AG09309 (cell line): ENCODE measurements around the gene NDNF.

Experiments used
- DNase-seq: peaks from one replicate; pipeline ENCODE4 v3.0.0-alpha.2; 2010; ENCODE audit warnings: low read depth
- H3K4me3 ChIP-seq: 2 replicates; pipeline ENCODE4 v1.5.1; 2011; ENCODE audit warnings: mild to moderate bottlenecking, low read depth, low read length, moderate library complexity; ENCODE audit not compliant: control insufficient read depth
- TF ChIP-seq, protein P1 (sequence below): IDR thresholded peaks from 2 replicates; pipeline ENCODE4 v1.5.1; 2011; ENCODE audit warnings: mild to moderate bottlenecking, low read depth, low read length, inconsistent platforms; ENCODE audit not compliant: insufficient read depth, control insufficient read depth; ENCODE audit errors: missing control alignments

NDNF gene

DNA sequence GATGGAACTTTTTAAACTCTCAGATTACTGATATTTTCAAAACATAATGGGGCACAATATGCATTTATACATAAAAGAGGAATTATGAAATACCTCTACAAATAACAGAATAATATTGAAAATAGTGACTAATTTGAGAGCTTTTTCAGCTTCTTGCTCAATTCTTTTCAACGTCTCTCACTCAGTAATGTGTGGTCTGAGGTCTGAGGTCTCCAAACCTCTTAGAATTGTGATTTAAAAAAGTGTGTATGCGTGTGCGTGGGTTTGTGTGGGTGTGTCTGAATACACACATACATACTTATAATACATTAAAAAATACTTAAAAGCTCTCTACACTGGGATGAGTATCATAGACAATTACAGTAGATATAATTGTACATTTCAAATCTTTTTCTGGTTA lies 7.9 kb downstream of the NDNF start:
- TF ChIP-seq, protein P1, sequence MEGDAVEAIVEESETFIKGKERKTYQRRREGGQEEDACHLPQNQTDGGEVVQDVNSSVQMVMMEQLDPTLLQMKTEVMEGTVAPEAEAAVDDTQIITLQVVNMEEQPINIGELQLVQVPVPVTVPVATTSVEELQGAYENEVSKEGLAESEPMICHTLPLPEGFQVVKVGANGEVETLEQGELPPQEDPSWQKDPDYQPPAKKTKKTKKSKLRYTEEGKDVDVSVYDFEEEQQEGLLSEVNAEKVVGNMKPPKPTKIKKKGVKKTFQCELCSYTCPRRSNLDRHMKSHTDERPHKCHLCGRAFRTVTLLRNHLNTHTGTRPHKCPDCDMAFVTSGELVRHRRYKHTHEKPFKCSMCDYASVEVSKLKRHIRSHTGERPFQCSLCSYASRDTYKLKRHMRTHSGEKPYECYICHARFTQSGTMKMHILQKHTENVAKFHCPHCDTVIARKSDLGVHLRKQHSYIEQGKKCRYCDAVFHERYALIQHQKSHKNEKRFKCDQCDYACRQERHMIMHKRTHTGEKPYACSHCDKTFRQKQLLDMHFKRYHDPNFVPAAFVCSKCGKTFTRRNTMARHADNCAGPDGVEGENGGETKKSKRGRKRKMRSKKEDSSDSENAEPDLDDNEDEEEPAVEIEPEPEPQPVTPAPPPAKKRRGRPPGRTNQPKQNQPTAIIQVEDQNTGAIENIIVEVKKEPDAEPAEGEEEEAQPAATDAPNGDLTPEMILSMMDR: no peak
- no peak for DNase-seq

DNA sequence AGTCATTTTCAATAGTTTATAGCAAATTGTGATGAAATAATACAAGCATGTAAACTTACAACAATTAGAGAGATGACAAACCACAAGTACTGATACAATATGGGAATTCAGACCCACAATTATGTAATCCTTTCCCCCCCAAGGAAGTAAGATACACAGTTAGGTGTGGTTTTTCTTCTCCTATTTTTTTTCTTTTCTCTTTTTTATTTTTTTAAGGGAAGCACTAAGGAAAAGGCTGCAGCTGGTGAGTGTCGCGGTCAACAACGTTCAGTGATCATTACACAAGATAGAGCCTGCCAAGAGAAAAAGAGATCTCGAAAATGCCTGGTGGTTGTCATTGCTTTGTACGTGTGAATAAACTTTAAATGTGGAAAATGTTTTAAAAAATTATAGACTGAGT lies 9.8 kb downstream of the NDNF start:
- TF ChIP-seq, protein P1: no peak
- DNase-seq: no peak
- H3K4me3 ChIP-seq: no peak overlapping the region

More for the DNA sequence above, 7.9 kb downstream of the NDNF start:
- H3K4me3 ChIP-seq: no peak overlapping the region

DNA sequence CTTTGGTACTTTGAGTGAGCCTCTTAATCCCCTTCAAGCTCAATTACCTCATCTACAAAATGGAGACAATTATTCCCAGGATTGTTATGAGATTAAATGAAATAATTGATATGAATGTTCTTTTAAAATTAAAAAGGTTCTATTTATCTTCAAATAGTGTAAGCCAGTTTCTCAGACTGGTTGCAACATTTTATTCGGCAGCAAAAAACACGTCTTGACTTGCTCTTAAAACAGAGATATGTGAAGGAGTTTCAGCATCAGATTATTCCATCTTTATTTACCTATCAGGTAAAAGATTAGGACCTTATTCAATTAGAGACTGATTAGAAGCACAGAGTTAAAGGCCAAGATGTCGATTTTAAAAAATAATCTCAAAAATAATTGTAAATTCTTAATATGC lies 10.5 kb downstream of the NDNF start:
- no peak for DNase-seq
- TF ChIP-seq, protein P1: no peak
- no peak overlapping the region for H3K4me3 ChIP-seq

DNA sequence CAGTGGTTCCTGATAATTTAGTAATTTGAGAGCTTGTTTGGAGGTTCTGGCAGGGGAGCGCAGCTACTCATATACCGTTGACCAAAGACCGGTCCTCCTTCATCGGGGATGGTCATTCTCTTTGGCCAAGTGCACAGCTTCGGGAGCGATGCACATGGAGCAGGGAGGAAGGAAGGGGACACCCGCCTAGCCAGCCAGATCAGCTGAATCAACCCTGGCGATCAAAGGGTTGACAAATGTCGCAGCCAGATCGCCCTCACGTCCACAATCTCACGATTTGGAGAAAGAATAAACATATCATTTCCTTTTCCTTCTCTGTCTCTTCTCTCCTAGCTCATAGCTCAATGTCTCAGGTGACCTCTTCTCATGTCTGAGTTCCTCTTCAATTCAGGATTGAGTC lies 11.1 kb downstream of the NDNF start:
- no peak overlapping the region for H3K4me3 ChIP-seq
- TF ChIP-seq, protein P1: no peak
- no peak for DNase-seq

DNA sequence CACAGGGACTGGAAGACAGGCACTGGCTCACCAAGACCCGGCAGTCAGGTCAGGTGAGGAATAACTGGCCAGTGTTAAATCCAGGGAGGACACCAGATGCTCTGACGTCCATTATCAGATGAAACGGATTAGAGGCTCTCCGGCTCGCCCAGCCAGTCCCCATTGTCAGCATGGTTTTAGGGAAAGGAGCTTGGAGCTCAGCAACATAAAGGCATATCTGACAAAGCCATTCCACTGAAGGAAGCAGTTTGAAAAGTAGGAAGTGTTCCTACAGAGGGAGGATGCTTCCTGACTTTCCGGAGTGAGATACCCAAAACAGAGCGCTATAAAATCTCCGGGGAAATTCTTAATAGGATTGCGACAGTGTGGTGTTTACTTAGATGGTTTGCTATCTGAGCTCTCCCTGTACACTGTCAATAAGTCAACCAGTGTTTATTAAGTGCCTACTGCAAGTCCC lies 14.8 kb downstream of the NDNF start:
- no peak for DNase-seq

DNA sequence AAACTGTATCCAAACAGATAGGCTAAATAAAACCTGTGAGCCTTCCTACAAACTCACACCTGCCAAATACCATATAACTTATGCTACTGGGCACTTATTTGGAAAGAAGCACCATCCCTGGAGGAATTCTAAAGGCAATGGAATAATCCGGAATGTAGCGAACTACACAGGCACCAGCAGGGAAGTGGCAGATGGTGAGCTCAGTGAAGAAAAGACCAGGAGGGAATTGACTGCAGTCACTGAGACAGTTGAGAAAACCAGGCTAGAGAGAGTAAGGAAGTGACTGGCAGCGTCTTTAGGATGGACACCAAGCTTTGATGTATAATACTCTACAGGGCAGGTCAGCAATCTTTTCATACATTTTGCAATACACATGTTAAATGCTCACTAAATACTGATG lies 16.3 kb downstream of the NDNF start:
- DNase-seq: no peak
- H3K4me3 ChIP-seq: no peak overlapping the region
- TF ChIP-seq, protein P1: no peak

More for the DNA sequence above, 14.8 kb downstream of the NDNF start:
- TF ChIP-seq, protein P1: no peak
- H3K4me3 ChIP-seq: no peak overlapping the region

DNA sequence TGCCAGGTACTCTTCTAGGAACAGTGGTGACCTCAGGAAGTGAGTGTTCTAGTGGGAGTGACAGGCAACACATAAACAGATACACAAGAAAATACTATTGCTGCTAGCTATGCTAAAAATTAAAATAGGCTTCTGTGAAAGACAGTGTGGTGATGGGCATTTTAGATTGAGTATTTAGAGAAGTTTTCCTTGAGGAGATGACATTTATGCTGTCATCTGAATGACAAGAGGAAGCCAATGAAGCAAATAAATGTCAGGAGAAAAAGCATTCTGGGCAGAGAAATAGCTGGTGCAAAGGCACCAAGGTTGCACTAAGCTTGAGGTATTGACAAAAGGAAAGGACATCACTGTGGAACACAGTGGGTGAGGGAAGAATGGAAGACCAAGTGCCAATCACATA lies 18.0 kb downstream of the NDNF start:
- no peak overlapping the region for H3K4me3 ChIP-seq
- TF ChIP-seq, protein P1: no peak
- DNase-seq: no peak
